ENCODE results near the gene SRCAP.

SRCAP gene

DNA sequence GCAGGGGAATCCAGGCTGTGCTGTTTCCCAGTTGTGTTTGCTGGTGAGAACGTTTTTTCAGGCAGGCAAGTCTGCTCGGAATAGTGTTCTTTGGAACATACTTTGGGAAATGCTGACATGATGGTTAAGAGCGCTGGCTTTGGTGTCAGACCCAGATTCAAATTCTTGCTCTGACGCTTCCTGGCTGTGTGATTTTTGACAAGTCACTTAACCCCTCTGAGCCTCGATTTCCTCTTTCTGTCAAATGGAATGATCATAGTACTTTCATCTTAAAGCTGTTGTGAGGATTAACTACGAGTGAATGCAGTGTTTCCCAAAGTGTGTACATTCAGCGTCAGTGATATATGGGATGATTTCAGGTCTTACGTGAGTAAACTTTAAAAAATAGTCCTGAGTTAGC is 35.9 kb upstream of the SRCAP start:
- TF ChIP-seq, protein P1, sequence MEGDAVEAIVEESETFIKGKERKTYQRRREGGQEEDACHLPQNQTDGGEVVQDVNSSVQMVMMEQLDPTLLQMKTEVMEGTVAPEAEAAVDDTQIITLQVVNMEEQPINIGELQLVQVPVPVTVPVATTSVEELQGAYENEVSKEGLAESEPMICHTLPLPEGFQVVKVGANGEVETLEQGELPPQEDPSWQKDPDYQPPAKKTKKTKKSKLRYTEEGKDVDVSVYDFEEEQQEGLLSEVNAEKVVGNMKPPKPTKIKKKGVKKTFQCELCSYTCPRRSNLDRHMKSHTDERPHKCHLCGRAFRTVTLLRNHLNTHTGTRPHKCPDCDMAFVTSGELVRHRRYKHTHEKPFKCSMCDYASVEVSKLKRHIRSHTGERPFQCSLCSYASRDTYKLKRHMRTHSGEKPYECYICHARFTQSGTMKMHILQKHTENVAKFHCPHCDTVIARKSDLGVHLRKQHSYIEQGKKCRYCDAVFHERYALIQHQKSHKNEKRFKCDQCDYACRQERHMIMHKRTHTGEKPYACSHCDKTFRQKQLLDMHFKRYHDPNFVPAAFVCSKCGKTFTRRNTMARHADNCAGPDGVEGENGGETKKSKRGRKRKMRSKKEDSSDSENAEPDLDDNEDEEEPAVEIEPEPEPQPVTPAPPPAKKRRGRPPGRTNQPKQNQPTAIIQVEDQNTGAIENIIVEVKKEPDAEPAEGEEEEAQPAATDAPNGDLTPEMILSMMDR (IDR thresholded peaks at IDR 0.05; ENCODE audit: control extremely low read depth, extremely low read depth, low read depth, missing control alignments) = no peak
- CTCF ChIA-PET = interaction anchor here (1.4 to 1.6 kb wide), 2 partner anchors 10 to 30 kb away, joined by 4 to 6 read pairs; no protein-coding TSS in a partner anchor
- no peak for DNase-seq (ENCODE audit: extremely low spot score)
- POLR2A ChIA-PET = no interaction called here

DNA sequence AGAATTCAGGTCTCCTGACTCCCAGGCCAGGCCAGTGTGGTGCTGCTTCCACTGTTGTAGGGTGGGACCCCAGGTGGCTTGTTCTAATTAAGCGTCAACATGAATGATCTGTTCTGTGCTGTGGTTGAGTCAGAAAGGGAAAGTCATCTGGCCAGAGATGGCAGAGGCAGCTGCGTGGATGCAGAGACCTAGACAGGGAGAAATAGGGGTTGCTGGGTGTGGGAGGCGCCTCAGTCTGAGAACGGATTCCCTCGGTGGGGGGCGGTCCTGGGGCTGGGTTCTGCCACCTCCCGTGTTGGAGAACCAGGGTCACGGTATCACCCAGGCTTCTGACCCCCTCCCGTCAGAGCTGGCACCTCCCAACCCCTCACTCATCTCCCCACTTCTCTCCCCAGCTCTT is 35.2 kb upstream of the SRCAP start:
- TF ChIP-seq, protein P1 (IDR thresholded peaks at IDR 0.05; ENCODE audit: control extremely low read depth, extremely low read depth, low read depth, missing control alignments) = no peak
- CTCF ChIA-PET = interaction anchor here (1.4 to 1.6 kb wide), 2 partner anchors 9 to 30 kb away, joined by 4 to 6 read pairs; no protein-coding TSS in a partner anchor
- no peak for DNase-seq (ENCODE audit: extremely low spot score)
- POLR2A ChIA-PET = interaction anchor here (0.5 to 0.6 kb wide), 2 partner anchors 85 to 106 kb away, joined by 3 to 5 read pairs; no protein-coding TSS in a partner anchor

DNA sequence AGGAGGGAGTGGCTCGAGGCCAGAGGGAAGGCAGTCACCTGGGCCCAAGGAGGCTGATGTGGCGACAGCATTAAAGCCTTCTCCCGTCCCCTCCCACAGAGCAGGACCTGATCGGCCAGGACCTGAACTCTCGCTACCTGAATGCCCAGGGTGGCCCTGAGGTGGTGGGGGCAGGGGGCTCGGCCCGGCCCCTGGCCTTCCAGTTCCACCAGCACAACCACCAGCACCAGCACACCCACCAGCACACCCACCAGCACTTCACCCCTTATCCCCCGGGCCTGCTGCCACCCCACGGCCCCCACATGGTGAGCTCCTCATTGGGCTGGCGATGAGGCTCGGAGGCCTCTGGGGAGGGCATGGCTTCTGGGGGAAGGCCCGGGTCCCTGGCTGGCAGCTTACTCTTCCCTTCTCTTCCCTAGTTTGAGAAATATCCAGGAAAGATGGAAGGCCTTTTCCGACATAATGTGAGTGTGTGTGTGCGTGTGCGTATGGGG is 34.3 kb upstream of the SRCAP start:
- POLR2A ChIA-PET = interaction anchor here (1.0 kb wide), 2 partner anchors 14 to 19 kb away, joined by 3 to 4 read pairs; partner anchors contain the start of gene PRR14
- DNase-seq (ENCODE audit: extremely low spot score) = no peak
- CTCF ChIA-PET = interaction anchor here (0.7 to 1.6 kb wide), 4 partner anchors 10 to 129 kb away, joined by 3 to 5 read pairs (median 4); no protein-coding TSS in a partner anchor
- TF ChIP-seq, protein P1 (IDR thresholded peaks at IDR 0.05; ENCODE audit: control extremely low read depth, extremely low read depth, low read depth, missing control alignments) = no peak

DNA sequence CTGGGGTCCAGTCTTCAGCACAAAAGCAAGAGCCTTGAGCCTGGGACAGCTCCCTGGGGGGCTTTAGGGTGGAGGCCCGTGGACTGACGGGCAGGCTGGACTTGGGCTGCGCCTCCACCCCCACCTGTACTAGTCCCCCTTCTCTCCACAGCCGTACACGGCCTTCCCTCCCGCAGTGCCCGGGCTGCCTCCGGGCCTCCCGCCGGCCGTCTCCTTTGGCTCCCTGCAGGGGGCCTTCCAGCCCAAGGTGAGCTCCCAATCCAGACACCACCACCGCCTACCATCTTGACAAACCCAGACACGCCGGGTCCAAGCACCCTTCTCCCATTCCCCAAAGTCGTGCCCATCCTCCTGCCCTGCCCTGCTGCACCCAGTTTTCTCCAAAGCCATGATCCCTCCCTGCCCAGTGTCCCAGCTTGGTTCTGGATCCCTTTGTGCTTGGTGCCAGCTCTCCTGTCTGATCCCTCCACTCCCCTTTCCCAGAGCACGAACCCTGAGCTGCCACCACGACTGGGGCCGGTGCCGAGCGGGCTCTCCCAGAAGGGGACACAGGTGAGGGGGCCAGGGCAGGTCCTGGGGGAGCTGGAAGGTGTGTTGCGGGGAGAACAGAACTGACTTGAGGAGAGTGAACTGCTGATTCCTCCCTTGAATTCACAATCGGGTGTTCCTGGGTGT is 33.7 kb upstream of the SRCAP start:
- ChIA-PET CTCF (interaction anchor here (1.0 to 1.6 kb wide), 6 partner anchors 15 to 130 kb away, joined by 3 to 5 read pairs (median 4); partner anchors contain the start of gene PRR14), POLR2A (interaction anchor here (1.0 kb wide), 2 partner anchors 15 to 20 kb away, joined by 3 to 4 read pairs; partner anchors contain the start of gene PRR14)
- TF ChIP-seq, protein P1 (IDR thresholded peaks at IDR 0.05; ENCODE audit: control extremely low read depth, extremely low read depth, low read depth, missing control alignments) = no peak
- no peak for DNase-seq (ENCODE audit: extremely low spot score)

- TF ChIP-seq, protein P1 (IDR thresholded peaks at IDR 0.05; ENCODE audit: control extremely low read depth, extremely low read depth, low read depth, missing control alignments) = no peak
- no peak for DNase-seq (ENCODE audit: extremely low spot score)
- ChIA-PET CTCF (interaction anchor here (1.0 to 1.6 kb wide), 6 partner anchors 15 to 130 kb away, joined by 3 to 5 read pairs (median 4); partner anchors contain the start of gene PRR14), POLR2A (no interaction called here)
Observed at GRCh38 chr16:30665830-30666190, 33.2 kb upstream of the SRCAP start.

DNA sequence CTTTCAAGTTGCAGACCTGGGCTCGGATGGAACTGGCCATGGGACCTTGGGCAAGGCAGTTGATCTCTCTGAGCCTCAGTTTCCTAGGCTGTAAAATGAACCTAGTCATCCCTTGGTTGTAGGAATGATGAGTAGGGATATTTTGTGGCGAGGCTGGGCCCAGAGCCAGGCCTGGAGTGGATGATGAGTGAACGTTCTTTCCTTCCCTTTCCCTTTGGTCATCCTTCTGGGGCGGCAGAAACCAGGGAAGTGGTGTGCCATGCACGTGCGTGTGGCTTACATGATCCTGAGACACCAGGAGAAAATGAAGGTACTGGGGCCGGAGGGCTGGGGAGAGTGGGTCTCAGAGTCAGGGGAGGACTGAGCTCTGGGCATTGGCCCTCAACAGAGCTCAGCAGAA is 32.3 kb upstream of the SRCAP start:
- no peak for DNase-seq (ENCODE audit: extremely low spot score)
- ChIA-PET POLR2A (interaction anchor here (0.5 to 0.6 kb wide), 2 partner anchors 200 to 289 kb away, joined by 3 to 5 read pairs; no protein-coding TSS in a partner anchor), CTCF (interaction anchor here (1.4 to 1.5 kb wide), 2 partner anchors 8 to 30 kb away, joined by 4 to 6 read pairs; partner anchors contain the start of gene FBRS)
- TF ChIP-seq, protein P1 (IDR thresholded peaks at IDR 0.05; ENCODE audit: control extremely low read depth, extremely low read depth, low read depth, missing control alignments) = no peak

All from GM10248 (cell line).